GM19324 (cell line): ENCODE data around the gene TOP2A.

ENCODE experiments used
- ATAC-seq: cut with Tn5 transposase; IDR thresholded peaks from one replicate; pipeline ENCODE4 v1.9.1; 2021; ENCODE audit warnings: mild to moderate bottlenecking, moderate library complexity; ENCODE audit not compliant: unreplicated experiment, low FRiP score

The TOP2A gene, protein sequence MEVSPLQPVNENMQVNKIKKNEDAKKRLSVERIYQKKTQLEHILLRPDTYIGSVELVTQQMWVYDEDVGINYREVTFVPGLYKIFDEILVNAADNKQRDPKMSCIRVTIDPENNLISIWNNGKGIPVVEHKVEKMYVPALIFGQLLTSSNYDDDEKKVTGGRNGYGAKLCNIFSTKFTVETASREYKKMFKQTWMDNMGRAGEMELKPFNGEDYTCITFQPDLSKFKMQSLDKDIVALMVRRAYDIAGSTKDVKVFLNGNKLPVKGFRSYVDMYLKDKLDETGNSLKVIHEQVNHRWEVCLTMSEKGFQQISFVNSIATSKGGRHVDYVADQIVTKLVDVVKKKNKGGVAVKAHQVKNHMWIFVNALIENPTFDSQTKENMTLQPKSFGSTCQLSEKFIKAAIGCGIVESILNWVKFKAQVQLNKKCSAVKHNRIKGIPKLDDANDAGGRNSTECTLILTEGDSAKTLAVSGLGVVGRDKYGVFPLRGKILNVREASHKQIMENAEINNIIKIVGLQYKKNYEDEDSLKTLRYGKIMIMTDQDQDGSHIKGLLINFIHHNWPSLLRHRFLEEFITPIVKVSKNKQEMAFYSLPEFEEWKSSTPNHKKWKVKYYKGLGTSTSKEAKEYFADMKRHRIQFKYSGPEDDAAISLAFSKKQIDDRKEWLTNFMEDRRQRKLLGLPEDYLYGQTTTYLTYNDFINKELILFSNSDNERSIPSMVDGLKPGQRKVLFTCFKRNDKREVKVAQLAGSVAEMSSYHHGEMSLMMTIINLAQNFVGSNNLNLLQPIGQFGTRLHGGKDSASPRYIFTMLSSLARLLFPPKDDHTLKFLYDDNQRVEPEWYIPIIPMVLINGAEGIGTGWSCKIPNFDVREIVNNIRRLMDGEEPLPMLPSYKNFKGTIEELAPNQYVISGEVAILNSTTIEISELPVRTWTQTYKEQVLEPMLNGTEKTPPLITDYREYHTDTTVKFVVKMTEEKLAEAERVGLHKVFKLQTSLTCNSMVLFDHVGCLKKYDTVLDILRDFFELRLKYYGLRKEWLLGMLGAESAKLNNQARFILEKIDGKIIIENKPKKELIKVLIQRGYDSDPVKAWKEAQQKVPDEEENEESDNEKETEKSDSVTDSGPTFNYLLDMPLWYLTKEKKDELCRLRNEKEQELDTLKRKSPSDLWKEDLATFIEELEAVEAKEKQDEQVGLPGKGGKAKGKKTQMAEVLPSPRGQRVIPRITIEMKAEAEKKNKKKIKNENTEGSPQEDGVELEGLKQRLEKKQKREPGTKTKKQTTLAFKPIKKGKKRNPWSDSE (N-terminal part only)

DNA sequence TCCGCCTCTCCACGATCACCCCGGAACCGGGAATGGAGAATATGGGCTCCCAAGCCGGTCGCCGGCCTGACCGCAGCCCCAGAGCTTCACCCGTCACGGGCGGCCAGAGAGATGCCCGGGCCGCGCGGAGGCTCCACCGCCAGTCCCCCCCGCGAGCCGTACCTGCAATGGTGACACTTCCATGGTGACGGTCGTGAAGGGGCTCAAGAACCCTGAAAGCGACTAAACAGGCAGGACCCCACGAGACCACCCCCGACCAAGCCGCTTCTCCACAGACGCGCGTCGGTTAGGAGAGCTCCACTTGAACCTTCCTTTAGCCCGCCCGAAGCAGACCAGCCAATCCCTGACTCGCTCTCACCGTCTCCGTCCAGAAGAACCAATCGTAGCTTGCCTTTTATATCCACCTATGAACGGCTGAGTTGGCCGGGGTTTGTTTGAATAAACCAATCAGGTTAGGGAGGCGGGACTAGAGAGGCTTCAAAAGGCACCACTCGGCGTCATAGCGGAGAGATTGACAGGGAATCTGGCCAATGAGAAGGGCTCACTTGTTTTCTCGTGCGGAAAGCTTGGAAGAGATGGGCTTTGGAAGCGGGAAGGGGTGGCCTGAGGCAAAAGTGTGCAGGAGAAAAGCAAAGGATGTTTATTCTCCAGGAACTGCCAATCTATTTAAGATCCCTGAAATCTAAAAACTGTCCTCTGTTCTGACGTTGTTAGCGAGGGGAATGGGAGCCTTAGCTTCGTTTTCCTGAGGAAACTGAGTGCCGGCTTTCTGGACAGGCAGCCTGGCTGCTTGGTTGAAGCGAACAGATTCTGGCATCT lies at the start of gene TOP2A:
TSS of gene TOP2A (minus strand) at position 288 of the 819 bp plus-strand sequence. CDS start at position 183, 105 bp downstream.
- ATAC-seq = peak; percentile 95

DNA sequence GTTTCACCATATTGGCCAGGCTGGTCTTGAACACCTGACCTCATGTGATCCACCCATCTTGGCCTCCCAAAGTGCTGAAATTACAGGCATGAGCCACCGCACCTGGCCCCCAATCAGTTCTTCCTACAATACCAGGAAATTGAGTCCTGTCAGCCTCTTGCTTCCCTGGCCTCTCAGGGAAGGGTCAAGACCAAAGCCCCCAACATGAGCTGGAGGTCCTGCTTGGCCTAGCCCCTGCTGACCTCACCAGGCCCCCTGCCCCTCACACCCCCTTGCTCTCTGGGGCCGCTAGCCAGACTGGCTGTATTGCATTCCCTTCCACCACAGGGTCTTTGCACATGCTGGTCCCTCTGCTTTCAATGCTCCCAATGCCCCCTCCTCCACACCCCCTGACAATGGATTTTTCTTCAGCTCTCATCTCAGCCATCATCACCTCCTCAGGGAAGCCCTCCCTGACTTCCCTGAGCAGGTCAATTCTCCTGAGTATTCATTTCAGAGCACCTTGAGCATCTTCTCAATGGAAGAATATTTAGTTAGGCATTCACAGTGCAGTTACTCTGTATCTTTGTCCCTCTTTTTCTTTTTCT lies 49.7 kb upstream of the TOP2A start:
- ATAC-seq = no peak

DNA sequence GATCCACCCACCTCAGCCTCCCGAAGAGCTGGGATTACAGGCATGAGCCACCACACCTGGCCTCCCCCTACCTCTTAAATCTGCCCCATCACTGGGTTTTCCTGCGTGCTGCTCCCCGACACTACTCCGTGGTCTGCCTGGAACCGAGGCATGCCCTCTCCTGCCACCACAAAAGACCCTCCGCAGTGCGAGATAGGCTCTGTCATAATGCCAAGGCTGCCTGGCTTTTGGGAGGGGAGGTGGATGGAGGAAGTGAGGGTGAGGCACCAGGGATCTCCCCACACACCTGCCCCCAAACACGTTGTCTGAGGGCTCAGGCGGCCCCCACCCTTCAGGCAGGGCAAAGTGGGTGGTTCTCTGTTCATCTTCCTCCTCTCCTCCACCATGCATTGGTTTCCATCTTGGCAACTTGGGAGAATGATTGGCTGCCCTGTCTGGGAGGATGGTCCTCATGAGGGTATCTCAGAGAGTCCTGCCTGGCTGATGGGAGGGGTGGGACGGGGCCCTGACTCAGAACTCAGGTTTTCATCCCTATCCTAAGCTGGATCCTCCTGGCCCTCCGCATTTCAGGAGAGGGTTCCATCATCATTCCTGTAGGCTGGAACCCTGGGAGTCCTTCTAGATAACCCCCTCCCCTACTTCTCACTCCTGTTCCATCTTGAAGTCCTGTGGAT lies 48.7 kb upstream of the TOP2A start:
- no peak for ATAC-seq

- no peak for ATAC-seq
Observed at GRCh38 chr17:40464392-40464855, 46.7 kb upstream of the TOP2A start.

GRCh38 chr17:40463122-40463550 lies 45.4 kb upstream of the TOP2A start:
- ATAC-seq = no peak

DNA sequence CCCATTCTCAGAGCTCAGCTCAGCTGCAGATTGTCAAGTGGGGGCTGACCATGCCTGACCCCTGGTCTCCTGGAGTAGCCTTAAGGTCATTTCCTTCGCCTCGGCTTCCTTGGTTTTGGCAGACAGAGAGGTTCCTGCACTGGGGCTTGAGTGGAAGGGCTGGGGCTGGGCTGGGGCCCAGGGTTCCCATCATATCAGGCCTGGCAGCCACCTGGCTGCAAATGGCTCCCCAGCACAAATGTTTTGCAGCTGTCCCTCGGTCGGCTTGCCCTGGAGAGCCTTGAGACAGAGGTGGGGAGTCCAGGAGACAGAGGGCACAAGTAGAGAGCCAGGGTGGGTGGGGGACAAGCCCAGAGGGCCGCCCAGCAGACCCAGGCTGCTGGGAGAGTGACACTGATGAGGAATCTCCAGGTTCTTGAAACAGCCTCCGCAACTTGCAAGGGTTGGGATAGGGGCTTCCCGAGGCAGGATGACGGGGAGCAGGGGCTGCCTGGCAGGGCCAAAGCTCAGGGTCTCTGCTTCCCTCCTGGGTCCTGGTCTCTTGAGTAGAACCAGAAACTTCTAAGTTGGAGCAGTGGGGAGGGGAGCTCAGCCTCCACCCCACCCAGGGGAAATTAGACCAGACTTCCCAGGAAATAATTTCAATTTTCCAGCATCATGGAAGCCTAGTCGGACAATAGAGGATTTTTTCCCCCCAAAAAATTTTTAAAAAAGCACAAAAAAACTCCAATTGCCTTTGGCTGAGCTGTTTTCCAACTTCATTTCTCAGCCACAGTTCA lies 44.8 kb upstream of the TOP2A start:
- no peak for ATAC-seq

DNA sequence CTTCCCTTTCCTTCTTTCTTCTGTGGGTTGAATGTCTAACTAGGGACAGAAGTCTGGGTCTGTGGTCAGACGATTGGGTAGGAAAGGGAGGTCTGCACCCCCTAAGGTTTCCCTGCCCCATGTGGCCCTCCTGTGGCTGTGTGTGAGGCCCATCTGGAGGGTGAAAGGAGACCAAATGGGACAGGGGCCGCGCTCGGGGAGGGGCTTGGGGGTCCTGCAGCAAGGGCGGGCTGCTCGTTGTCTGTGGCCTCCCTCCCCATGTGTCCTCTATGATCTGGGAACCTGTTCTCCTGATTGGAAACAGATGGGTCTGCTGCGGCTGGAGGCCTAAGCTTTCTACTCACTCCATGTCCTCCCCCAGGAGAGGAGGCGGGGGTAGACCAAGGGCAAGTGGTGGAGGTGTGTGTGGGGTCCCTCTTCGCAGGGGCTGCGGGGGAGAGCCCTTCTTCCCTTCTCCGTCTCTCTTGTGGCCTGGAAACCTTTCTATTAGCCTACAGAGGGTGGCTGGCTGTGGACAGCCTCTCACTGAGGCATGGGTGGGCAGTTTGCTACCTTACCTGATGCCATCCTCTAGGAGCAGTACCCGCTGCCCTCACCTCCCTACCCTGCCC lies 44.1 kb upstream of the TOP2A start:
- ATAC-seq = no peak

GRCh38 chr17:40460968-40461731 lies 43.5 kb upstream of the TOP2A start:
- ATAC-seq = no peak

- ATAC-seq = no peak
Observed at GRCh38 chr17:40460604-40460967, 42.9 kb upstream of the TOP2A start.

- ATAC-seq = no peak
Observed at GRCh38 chr17:40459636-40460603, 42.2 kb upstream of the TOP2A start.

DNA sequence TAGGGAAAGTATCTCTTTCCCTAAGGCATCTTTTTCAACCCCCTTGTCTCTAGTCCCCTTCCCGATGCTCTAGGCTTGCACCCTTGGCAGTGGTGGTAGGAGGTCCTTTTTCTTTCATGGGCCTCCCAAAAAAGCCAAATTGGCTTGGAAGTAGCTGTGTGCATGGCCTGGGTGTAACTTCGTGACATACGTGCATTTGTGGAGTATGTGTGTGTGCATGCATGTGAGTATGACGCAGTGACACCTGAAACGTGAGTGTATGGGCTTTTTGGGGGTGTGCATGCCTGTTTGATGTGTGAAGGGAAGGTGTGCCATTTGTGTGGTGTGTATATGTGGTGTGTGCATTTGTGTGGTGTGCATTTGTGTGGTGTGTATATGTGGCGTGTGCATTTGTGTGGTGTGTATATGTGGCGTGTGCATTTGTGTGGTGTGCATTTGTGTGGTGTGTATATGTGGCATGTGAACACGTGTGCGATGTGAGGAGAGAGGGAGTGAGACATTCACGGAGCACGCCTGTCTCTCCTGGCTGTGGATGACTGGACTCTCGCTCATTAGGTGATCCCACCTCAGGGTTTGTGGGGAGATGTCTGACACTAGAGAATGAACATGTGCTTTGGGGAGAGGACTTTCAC lies 41.3 kb upstream of the TOP2A start:
- no peak for ATAC-seq

DNA sequence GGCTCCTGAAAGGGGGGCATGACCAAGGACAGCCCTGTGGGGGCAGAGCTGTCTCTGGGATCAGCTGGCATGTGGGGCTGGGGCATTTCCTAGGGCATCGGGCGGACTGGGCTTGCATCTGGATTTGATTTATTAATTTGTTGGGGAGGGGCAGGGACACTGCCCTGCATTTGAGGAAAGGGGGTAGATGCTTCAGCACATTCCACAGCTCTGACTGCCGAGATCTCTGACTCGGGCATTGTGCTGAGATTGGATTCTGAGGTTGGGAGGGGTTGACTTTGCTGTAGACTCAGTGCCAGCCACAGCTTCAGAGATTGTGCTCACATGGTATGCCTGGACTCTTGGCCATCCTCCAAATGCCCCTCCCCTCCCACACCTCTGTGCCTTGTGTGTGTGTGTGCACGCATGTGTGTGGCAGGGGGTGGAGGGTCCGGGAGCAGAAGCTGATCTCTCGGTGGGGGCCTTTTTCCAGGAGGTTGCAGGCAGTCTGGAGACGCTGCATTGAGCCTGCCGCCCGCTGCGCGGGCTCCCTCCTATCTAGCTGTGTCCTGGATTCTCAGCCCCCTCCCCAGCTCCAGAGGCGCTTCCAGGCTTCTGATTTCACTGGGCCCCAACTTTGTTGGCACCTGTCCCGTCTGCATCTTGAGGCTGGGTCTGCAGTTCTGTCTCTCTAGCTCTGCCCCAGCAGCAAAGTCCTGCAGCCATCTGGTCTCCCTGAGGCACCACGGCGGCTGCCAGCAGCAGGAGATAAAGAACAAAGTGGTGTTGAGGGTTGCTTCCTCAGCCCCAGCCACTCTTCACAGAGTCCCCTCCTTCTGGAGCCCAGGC lies 40.5 kb upstream of the TOP2A start:
- ATAC-seq = no peak

- no peak for ATAC-seq
Observed at GRCh38 chr17:40457369-40457768, 39.7 kb upstream of the TOP2A start.

GRCh38 chr17:40456396-40456951 lies 38.8 kb upstream of the TOP2A start:
- ATAC-seq = no peak
